SKM-1 (cell line): ENCODE measurements around the gene PCSK7.

Experiments
- DNase-seq: peaks from one replicate; lab custom pipeline; 2025; ENCODE audit not compliant: unreplicated experiment; lab: John Stamatoyannopoulos, UW

The PCSK7 gene

GRCh38 chr11:117230999-117231841 lies 653 bp downstream of the PCSK7 start:
- DNase-seq: no peak

DNA sequence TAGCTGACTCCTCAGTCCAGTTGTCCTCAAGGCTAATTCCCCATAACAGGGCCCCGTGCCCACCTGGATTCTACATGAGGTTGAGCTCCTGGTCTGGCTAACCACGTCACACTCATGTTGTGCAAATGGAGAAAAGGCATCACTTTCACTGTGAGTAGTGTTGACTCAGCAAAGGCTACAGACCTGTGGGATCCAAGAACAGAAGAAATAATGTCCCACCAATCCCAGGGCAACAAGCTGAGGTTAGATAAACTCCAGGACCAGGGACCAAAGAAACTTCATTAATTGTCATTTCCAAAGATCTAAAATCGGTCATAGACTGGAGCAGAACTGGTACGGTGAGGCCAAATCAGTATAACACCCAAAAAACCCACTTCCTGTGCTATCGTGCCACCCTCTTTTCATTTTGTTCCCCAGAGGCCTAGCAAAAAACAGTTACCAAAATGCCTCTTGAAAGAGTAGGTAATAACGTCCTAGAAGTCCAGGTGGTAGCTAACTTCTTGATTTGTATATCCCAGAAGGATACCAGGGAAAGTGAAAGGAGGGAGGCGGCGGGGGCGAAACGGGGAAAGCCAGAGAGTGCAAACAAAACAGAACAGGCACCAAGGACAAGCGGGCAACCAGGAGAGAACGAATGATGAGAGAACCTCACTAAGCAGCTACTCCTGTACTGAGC lies 1.4 kb downstream of the PCSK7 start:
- DNase-seq: no peak

DNA sequence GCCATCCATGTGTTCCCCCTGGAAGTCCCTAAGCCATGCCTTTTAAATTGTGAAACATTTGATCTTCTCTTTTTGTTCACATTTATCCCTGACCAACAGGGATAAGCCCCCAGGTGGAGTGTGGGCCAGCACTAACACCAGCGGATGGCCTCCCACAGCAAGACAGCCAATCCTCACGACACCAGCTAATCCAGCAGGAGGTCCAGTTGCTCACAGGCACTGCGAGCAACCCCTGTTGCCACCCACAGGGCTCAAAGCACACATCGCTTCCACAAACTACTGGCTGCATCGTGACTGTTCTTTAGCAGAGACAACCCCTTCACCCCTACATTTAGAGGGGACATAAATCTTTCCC lies 2.0 kb downstream of the PCSK7 start:
- DNase-seq: no peak

- no peak for DNase-seq
Observed at GRCh38 chr11:117229411-117229810, 2.5 kb downstream of the PCSK7 start.

- DNase-seq: no peak
Observed at GRCh38 chr11:117228091-117228490, 3.8 kb downstream of the PCSK7 start.

DNA sequence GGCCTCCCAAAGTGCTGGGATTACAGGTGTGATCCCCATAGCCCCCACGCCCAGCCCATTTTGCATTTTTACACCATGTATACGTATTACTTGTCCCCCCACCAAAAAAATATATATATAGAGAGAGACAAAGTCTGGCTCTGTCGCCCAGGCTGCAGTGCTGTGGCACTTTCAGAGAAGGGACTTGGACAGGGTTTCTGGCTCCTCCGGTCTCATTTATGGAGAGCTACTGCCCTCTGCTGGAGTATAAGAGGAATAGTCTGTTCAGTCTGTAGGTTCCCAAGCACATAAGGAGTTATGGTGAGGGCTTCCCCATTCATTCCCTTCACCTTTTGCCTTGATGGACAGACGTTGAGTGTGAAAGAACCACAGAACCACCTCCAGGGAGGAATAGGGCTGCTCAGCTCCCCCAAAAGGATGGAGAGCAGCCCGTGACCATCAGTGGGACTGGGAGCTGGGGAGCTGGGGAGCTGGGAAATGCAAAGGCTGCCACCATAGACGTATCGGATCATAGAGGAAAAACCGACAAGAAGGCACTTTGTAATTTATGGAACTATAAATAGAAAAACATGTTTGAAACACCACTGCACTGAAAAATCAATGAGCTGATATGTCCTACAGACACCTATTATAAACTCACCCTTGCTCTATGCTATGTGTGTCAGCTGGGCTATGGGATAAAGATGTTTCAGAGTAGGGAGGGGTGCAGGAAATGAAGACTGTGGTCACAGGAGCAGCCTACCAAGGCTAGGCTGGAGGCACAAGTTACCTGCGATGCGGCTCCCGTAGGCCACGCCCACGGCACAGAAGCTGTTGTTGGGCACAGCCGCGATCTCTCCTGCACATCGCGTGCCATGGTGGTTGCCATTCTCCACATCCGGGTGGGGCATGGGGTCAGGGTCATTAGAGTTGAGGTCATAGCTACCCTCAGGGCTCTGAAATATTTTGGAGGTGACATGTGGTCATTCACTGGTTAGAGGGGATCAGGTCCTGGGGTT lies 5.2 kb downstream of the PCSK7 start:
- peak; percentile 88 for DNase-seq

GRCh38 chr11:117225553-117226170 lies 6.2 kb downstream of the PCSK7 start:
- no peak for DNase-seq

GRCh38 chr11:117223741-117224689 lies 7.9 kb downstream of the PCSK7 start:
- DNase-seq: no peak

DNA sequence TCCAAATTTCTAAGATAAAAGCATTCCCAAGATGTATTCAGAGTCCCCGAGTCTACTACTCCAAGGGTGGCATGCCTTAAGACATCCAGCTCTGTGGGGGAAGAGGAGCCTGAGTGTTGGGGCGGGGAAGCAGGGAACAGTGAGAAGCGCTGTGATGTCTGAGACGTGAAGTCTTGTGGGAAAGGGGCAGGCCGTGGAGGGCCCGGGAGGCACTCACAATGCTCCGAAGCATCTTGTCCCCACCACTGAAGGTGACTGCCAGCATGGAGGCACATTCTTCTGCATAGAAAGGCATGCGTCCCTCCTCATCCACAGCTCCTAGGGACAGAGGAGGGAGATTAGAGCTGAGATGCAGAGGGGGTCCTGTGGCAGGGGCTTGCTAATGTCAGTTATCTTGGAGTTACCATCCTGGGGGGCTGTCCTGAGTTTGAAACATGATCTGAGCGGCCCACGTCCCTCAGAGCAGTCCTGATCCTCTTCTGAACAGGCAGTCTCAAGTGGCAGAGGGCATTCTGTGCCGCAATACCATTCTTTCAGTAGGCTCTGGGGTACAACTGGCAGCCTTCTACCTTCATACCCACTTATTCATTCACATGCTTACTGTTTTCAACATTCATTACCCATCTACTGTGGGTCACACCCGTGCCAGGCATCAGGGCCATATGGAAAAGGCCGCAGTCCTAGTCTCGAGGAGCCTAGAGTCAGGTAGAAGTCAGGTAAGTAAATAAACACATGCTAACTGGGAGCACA lies 8.7 kb downstream of the PCSK7 start:
- no peak for DNase-seq

DNA sequence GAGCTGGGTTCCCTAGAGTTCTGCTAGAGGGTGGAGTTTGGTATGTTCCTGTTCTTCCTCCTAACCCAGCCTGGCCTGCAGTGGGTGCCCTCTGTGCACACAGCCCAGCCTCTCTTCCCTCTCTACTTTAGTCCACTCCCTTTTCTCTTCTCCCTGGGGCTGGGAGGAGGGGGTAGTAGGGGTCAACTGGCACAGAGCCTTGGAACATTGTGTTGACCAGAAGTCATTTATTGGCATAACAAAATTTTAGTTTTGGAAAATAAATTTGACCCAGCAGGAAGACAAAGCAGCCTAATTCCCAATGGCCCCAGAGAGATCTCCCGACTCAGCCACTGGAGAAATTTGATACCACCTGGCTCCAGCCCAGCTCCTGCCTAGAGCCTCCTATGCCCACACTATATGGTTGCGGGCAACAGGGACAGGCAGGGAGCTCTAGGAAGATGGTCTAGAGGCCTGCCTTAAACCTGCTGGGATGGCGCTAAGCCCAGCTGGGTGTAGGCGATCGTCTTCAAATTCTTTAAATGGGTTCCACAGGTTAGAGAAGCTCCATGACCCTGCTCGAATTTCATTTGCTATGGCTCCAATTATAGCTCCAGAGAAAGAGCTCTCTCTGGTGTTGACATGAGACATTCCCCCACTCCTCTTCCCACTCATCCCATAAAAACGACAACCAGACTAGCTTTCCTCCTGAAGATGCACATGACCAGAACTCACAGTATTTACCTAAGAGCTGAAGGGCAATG lies 9.9 kb downstream of the PCSK7 start:
- DNase-seq: no peak

- DNase-seq: no peak
Observed at GRCh38 chr11:117220999-117221774, 10.7 kb downstream of the PCSK7 start.

DNA sequence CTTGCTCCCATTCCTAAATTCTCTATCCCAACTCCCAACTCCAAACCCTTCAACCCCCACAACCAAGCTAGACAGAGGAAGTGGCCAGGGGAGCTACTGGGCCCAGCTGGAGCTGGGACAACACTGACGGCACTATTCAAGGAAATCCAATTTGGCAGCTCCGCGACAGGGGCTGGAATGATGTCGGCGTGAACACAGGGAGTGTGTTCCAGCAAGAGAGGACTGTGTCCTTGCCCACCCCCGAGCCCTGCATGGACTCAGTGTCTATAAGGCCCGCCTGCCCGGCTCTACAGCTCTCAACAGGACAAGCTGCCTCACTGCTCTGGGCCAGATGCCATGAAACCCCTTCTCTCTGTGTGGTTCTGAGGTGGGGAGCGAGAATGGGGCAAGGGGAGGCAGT lies 11.3 kb downstream of the PCSK7 start:
- no peak for DNase-seq

GRCh38 chr11:117219995-117220394 lies 11.9 kb downstream of the PCSK7 start:
- DNase-seq: no peak

- DNase-seq: no peak
Observed at GRCh38 chr11:117219455-117219854, 12.4 kb downstream of the PCSK7 start.

DNA sequence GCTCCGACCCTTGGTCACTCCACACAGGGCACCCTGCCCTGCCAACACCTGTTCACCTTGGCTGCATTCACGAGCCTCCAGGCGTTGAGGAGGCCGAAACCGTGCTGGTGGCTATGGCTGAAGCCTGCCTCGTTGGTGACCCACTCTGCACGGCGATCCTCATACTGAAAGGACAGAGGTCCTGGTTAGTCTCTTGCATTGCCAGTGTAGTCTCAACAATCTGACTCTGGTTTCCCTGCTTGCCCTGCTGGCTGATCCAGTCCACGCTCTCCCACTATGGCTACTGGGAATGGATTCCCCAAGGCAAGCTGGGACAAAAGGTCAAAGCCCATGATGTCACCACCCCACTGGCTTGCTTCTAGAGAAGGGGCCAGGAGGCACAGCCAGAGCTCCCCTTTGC lies 12.9 kb downstream of the PCSK7 start:
- DNase-seq: no peak

GRCh38 chr11:117218133-117218915 lies 13.5 kb downstream of the PCSK7 start:
- DNase-seq: no peak
